Measurements from ENCODE around the gene CYB5B. TPM values are rescaled to one million over a fixed set of nuclear protein-coding genes. Genes with fewer than 3 reads are reported as not detected.

CYB5B gene
- total RNA-seq, 2 experiments from 2014 or later = 160 to 172 TPM

- peak; percentile 87 for DNase-seq
- Mint-ChIP-seq H3K27ac (peak overlapping the region; percentile 62), H3K27me3 (ENCODE audit: low read depth) (peaks cover 4% of the 10 kb centered on the region), H3K36me3 (ENCODE audit: low read depth) (no peaks in the 10 kb centered on the region), H3K4me3 (no peak overlapping the region), H3K4me1 (ENCODE audit: low read depth) (peaks cover 20% of the 10 kb centered on the region), H3K9me3 (no peaks in the 10 kb centered on the region)
- CTCF ChIA-PET = interaction anchor here (0.6 to 2.3 kb wide), 32 partner anchors 8 to 367 kb away, joined by 3 to 18 read pairs (median 3); partner anchors contain the start of gene NOB1
- intact Hi-C loops (cut with micrococcal nuclease) = loop anchor here (1.0 to 5.0 kb wide), 8 partner anchors 28 to 534 kb away; partner anchors contain the start of genes CYB5B and NOB1
These were observed 28.0 kb upstream of the CYB5B start for GRCh38 chr16:69396187-69397061.

GRCh38 chr16:69397821-69398521 lies 26.4 kb upstream of the CYB5B start:
- peaks cover 4% of the 10 kb centered on the region for H3K27me3 Mint-ChIP-seq (ENCODE audit: low read depth)
- H3K27ac Mint-ChIP-seq = peak overlapping the region; percentile 15
- intact Hi-C loops (cut with micrococcal nuclease) = loop anchor here (2.0 to 5.0 kb wide), 4 partner anchors 69 to 533 kb away; no protein-coding TSS in a partner anchor
- H3K9me3 Mint-ChIP-seq = no peaks in the 10 kb centered on the region
- no peak overlapping the region for H3K4me3 Mint-ChIP-seq
- H3K4me1 Mint-ChIP-seq (ENCODE audit: low read depth) = peaks cover 27% of the 10 kb centered on the region
- H3K36me3 Mint-ChIP-seq (ENCODE audit: low read depth) = no peaks in the 10 kb centered on the region
- CTCF ChIA-PET = interaction anchor here (0.6 to 2.2 kb wide), 9 partner anchors 11 to 306 kb away, joined by 3 to 7 read pairs (median 3); no protein-coding TSS in a partner anchor
- DNase-seq = peak; percentile 27

- peaks cover 27% of the 10 kb centered on the region for H3K4me1 Mint-ChIP-seq (ENCODE audit: low read depth)
- CTCF ChIA-PET = interaction anchor here (0.9 to 1.7 kb wide), 5 partner anchors 11 to 302 kb away, joined by 3 to 4 read pairs (median 3); no protein-coding TSS in a partner anchor
- H3K4me3 Mint-ChIP-seq = no peak overlapping the region
- peak; percentile 33 for DNase-seq
- H3K27ac Mint-ChIP-seq = no peak overlapping the region
- intact Hi-C loops (cut with micrococcal nuclease) = loop anchor here (5.0 kb wide), 3 partner anchors 68 to 308 kb away; no protein-coding TSS in a partner anchor
- peaks cover 4% of the 10 kb centered on the region for H3K27me3 Mint-ChIP-seq (ENCODE audit: low read depth)
- no peaks in the 10 kb centered on the region for H3K36me3 Mint-ChIP-seq (ENCODE audit: low read depth)
- no peaks in the 10 kb centered on the region for H3K9me3 Mint-ChIP-seq
These were observed 25.1 kb upstream of the CYB5B start for GRCh38 chr16:69399361-69399760.

- H3K27ac Mint-ChIP-seq = no peak overlapping the region
- DNase-seq = no peak
- intact Hi-C loops (cut with micrococcal nuclease) = no loop called here
- no peaks in the 10 kb centered on the region for H3K9me3 Mint-ChIP-seq
- no peaks in the 10 kb centered on the region for H3K36me3 Mint-ChIP-seq (ENCODE audit: low read depth)
- peaks cover 4% of the 10 kb centered on the region for H3K27me3 Mint-ChIP-seq (ENCODE audit: low read depth)
- CTCF ChIA-PET = interaction anchor here (0.6 kb wide), 1 partner anchor 275 kb away, joined by 3 read pairs; no protein-coding TSS in a partner anchor
- H3K4me3 Mint-ChIP-seq = no peak overlapping the region
- peaks cover 18% of the 10 kb centered on the region for H3K4me1 Mint-ChIP-seq (ENCODE audit: low read depth)
These were observed 22.0 kb upstream of the CYB5B start for GRCh38 chr16:69402439-69402838.

- intact Hi-C loops (cut with micrococcal nuclease) = no loop called here
- Mint-ChIP-seq H3K4me1 (ENCODE audit: low read depth) (peaks cover 9% of the 10 kb centered on the region), H3K9me3 (no peaks in the 10 kb centered on the region), H3K4me3 (no peak overlapping the region), H3K27ac (no peak overlapping the region), H3K27me3 (ENCODE audit: low read depth) (no peaks in the 10 kb centered on the region), H3K36me3 (ENCODE audit: low read depth) (no peaks in the 10 kb centered on the region)
- DNase-seq = no peak
- CTCF ChIA-PET = interaction anchor here (0.7 to 1.4 kb wide), 3 partner anchors 8 to 192 kb away, joined by 3 to 10 read pairs (median 3); no protein-coding TSS in a partner anchor
These were observed 20.1 kb upstream of the CYB5B start for GRCh38 chr16:69404275-69404805.

GRCh38 chr16:69405326-69405725 lies 19.1 kb upstream of the CYB5B start:
- H3K4me3 Mint-ChIP-seq = no peak overlapping the region
- intact Hi-C loops (cut with micrococcal nuclease) = no loop called here
- H3K36me3 Mint-ChIP-seq (ENCODE audit: low read depth) = no peaks in the 10 kb centered on the region
- CTCF ChIA-PET = interaction anchor here (0.6 to 1.4 kb wide), 3 partner anchors 9 to 256 kb away, joined by 4 to 10 read pairs (median 4); no protein-coding TSS in a partner anchor
- H3K4me1 Mint-ChIP-seq (ENCODE audit: low read depth) = peaks cover 7% of the 10 kb centered on the region
- DNase-seq = no peak
- no peaks in the 10 kb centered on the region for H3K9me3 Mint-ChIP-seq
- no peaks in the 10 kb centered on the region for H3K27me3 Mint-ChIP-seq (ENCODE audit: low read depth)
- H3K27ac Mint-ChIP-seq = no peak overlapping the region

GRCh38 chr16:69405757-69406156 lies 18.7 kb upstream of the CYB5B start:
- Mint-ChIP-seq H3K9me3 (no peaks in the 10 kb centered on the region), H3K27me3 (ENCODE audit: low read depth) (no peaks in the 10 kb centered on the region), H3K27ac (no peak overlapping the region), H3K4me1 (ENCODE audit: low read depth) (peaks cover 12% of the 10 kb centered on the region), H3K4me3 (no peak overlapping the region), H3K36me3 (ENCODE audit: low read depth) (no peaks in the 10 kb centered on the region)
- CTCF ChIA-PET = interaction anchor here (0.6 to 1.3 kb wide), 3 partner anchors 10 to 846 kb away, joined by 4 read pairs; no protein-coding TSS in a partner anchor
- intact Hi-C loops (cut with micrococcal nuclease) = no loop called here
- DNase-seq = no peak

- intact Hi-C loops (cut with micrococcal nuclease) = no loop called here
- Mint-ChIP-seq H3K27ac (no peak overlapping the region), H3K9me3 (no peaks in the 10 kb centered on the region), H3K4me1 (ENCODE audit: low read depth) (peaks cover 20% of the 10 kb centered on the region), H3K27me3 (ENCODE audit: low read depth) (no peaks in the 10 kb centered on the region), H3K36me3 (ENCODE audit: low read depth) (no peaks in the 10 kb centered on the region), H3K4me3 (no peak overlapping the region)
- DNase-seq = no peak
- CTCF ChIA-PET = interaction anchor here (0.6 to 1.3 kb wide), 2 partner anchors 137 to 348 kb away, joined by 3 read pairs; partner anchors contain the start of gene NOB1
These were observed 17.6 kb upstream of the CYB5B start for GRCh38 chr16:69406780-69407331.

- intact Hi-C loops (cut with micrococcal nuclease) = no loop called here
- H3K9me3 Mint-ChIP-seq = no peaks in the 10 kb centered on the region
- no peak for DNase-seq
These were observed 16.6 kb upstream of the CYB5B start for GRCh38 chr16:69407702-69408323.

GRCh38 chr16:69408475-69408874 lies 15.9 kb upstream of the CYB5B start:
- intact Hi-C loops (cut with micrococcal nuclease) = no loop called here
- Mint-ChIP-seq H3K27me3 (ENCODE audit: low read depth) (no peaks in the 10 kb centered on the region), H3K4me1 (ENCODE audit: low read depth) (peaks cover 14% of the 10 kb centered on the region), H3K9me3 (no peaks in the 10 kb centered on the region), H3K4me3 (no peak overlapping the region), H3K27ac (no peak overlapping the region), H3K36me3 (ENCODE audit: low read depth) (no peaks in the 10 kb centered on the region)
- no peak for DNase-seq
- CTCF ChIA-PET = interaction anchor here (0.5 to 1.4 kb wide), 4 partner anchors 10 to 83 kb away, joined by 3 to 6 read pairs (median 4); no protein-coding TSS in a partner anchor

More at GRCh38 chr16:69407702-69408323, 16.6 kb upstream of the CYB5B start:
- Mint-ChIP-seq H3K4me3 (no peak overlapping the region), H3K4me1 (ENCODE audit: low read depth) (peaks cover 14% of the 10 kb centered on the region), H3K27ac (no peak overlapping the region), H3K36me3 (ENCODE audit: low read depth) (no peaks in the 10 kb centered on the region), H3K27me3 (ENCODE audit: low read depth) (no peaks in the 10 kb centered on the region)
- CTCF ChIA-PET = interaction anchor here (1.3 to 1.4 kb wide), 2 partner anchors 11 to 347 kb away, joined by 3 to 4 read pairs; partner anchors contain the start of gene NOB1

Data from activated naive CD4-positive, alpha-beta T cell treated with anti-CD3 and anti-CD28 coated beads for 36 hours (primary cell).